Left ventricle myocardium inferior (tissue), 1 donor: Measurements from ENCODE around the gene SMG6. TPM values are rescaled to one million over a fixed set of nuclear protein-coding genes. Genes with fewer than 3 reads are reported as not detected.

Experiments used
- DNase-seq: peaks from one replicate; pipeline ENCODE4 v3.0.0-alpha.2; 2020
- H3K27ac ChIP-seq: fragments of 200-600 bp; replicated peaks from 2 replicates; pipeline ENCODE4 v1.8.0; 2021
- H3K27me3 ChIP-seq: fragments of 200-600 bp; 2 replicates; pipeline ENCODE4 v1.8.0; 2021; ENCODE audit warnings: low read depth
- H3K36me3 ChIP-seq: fragments of 200-600 bp; 2 replicates; pipeline ENCODE4 v1.8.0; 2021
- H3K4me1 ChIP-seq: fragments of 200-600 bp; 2 replicates; pipeline ENCODE4 v1.8.0; 2021
- H3K4me3 ChIP-seq: fragments of 200-600 bp; 2 replicates; pipeline ENCODE4 v1.8.0; 2021; ENCODE audit warnings: mild to moderate bottlenecking, moderate library complexity
- H3K9me3 ChIP-seq: fragments of 200-600 bp; replicated peaks from 2 replicates; pipeline ENCODE4 v1.8.0; 2021
- intact Hi-C: fragments of 100-400 bp; cut with micrococcal nuclease; formaldehyde crosslinking; loops from one replicate; pipeline ENCODE4 v1.11.0; 2022
- total RNA-seq: library from RNA; stranded (reverse); fragmentation: NEBNext Ultra II Directional; extraction: Animal tissue kit (Norgen Biotek cat#: 25700); gene quantifications from one replicate; pipeline ENCODE4 v1.2.1, GENCODE V29; 2021
- TF ChIP-seq, protein P1 (sequence below): fragments of 200-600 bp; IDR thresholded peaks from 2 replicates; pipeline ENCODE4 v1.8.0; 2021; ENCODE audit warnings: antibody characterized with exemption, mild to moderate bottlenecking, borderline replicate concordance
- donor health status: DM: no; HTN: yes; CAD: no; lungs with severe emphysema.

The SMG6 gene
- total RNA-seq, 1 donor from 2014 or later, result 22.1 TPM

DNA sequence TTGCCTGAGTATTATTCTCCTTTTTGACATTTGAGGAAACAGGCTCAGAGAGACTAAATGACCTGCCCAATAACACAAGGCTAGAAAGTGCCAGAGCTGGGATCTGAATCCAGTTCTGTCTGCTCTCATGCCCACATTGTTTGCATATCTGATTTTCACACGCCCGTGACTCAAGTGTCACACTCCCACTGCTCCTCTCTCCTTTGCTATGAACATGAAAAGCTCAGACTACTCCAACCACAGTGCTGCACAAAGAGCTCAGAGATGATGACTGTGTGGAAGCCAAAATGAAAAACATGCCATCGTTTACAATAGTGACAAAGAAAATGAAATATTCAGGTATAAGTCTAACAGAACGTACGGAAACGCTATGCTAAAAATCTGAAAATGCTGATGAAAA is 107.9 kb downstream of the SMG6 start:
- no peak for DNase-seq
- H3K27ac ChIP-seq, result no peak overlapping the region
- TF ChIP-seq, protein P1, sequence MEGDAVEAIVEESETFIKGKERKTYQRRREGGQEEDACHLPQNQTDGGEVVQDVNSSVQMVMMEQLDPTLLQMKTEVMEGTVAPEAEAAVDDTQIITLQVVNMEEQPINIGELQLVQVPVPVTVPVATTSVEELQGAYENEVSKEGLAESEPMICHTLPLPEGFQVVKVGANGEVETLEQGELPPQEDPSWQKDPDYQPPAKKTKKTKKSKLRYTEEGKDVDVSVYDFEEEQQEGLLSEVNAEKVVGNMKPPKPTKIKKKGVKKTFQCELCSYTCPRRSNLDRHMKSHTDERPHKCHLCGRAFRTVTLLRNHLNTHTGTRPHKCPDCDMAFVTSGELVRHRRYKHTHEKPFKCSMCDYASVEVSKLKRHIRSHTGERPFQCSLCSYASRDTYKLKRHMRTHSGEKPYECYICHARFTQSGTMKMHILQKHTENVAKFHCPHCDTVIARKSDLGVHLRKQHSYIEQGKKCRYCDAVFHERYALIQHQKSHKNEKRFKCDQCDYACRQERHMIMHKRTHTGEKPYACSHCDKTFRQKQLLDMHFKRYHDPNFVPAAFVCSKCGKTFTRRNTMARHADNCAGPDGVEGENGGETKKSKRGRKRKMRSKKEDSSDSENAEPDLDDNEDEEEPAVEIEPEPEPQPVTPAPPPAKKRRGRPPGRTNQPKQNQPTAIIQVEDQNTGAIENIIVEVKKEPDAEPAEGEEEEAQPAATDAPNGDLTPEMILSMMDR, result no peak
- H3K9me3 ChIP-seq, result no peaks in the 10 kb centered on the region
- intact Hi-C loops, result no loop called here
- no peaks in the 10 kb centered on the region for H3K36me3 ChIP-seq
- no peak overlapping the region for H3K4me3 ChIP-seq
- no peaks in the 10 kb centered on the region for H3K27me3 ChIP-seq
- H3K4me1 ChIP-seq, result peaks cover 39% of the 10 kb centered on the region

DNA sequence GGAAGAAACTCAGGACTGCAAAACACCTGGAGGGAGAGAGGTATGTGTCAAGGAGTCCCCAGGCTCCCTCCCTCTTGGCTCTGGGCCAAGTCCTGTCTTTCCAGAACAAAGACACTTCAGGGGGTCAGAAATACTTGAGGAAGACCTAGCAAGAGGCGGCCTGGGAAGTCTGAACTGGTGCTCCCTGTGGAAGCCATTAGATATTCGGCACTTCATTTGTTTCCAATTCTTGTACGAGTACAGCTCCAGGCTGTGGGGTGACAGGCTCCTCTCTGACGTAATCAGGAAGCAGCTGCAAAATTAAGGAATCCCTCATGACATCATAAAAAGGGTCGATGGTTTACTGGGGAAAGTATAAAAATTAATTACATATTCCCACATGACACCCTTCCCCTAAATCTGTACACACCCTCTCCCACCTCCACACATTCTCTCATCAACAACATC is 108.7 kb downstream of the SMG6 start:
- Histone ChIP-seq H3K4me3 (no peak overlapping the region), H3K4me1 (peaks cover 47% of the 10 kb centered on the region), H3K9me3 (no peaks in the 10 kb centered on the region), H3K27ac (no peak overlapping the region), H3K27me3 (no peaks in the 10 kb centered on the region), H3K36me3 (no peaks in the 10 kb centered on the region)
- TF ChIP-seq, protein P1, result no peak
- DNase-seq, result no peak
- intact Hi-C loops, result no loop called here

DNA sequence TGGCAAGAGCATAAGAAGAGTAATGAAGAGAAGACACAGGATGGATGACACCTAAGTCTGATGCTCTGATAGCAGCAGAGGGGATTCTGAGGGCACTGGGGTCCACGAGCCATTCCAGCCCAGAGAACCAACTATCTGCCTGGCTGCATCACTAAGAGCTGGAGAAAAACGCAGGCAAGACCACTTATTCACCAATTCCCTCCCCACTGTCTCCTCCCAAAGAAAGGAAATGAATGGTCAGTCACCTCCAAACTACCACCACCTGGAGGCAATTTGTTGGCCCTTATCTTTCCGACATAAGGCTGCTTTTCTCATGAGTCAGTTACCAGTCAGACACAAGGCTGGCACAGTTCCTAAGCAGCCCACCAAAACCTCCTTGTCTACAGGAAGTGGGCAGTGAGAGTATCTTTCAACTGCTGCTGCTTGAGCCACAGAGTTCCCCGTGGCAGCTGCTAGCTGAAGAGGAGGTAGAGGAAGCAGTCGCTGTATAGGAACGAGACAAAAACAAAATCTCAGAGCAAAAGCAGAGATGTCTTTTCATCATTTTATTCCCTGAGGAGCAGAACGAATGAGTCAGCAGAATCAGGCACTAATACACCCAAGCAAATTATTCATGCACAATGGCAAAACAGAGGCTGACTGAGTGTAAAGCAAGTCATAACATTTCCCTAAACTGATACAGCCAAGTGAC is 111.1 kb downstream of the SMG6 start:
- Histone ChIP-seq H3K36me3 (no peaks in the 10 kb centered on the region), H3K4me1 (peaks cover 71% of the 10 kb centered on the region), H3K9me3 (no peaks in the 10 kb centered on the region), H3K27ac (peak overlapping the region; percentile 74), H3K4me3 (no peak overlapping the region), H3K27me3 (no peaks in the 10 kb centered on the region)
- TF ChIP-seq, protein P1, result no peak
- intact Hi-C loops, result no loop called here
- no peak for DNase-seq

DNA sequence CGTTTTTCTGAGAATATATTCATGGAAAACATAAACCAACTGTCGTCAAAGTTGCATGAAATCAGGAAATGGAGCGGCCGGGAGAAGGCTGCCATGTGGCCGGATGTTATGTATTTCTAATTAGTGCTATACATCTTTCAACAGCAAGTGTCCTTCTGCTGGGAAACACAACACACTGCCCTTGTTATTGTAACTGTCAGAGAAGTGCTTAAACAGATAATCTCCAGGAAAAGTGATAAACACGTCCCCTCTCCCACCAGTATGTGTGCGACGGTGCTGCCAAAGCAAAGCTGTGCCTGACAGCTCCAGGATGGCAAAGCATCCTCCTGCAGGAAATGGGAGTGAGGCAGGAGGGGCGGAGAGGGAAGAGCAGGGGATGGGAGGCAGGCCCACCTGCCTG is 111.8 kb downstream of the SMG6 start:
- Histone ChIP-seq H3K9me3 (no peaks in the 10 kb centered on the region), H3K27ac (peak overlapping the region; percentile 74), H3K27me3 (no peaks in the 10 kb centered on the region), H3K4me1 (peaks cover 71% of the 10 kb centered on the region), H3K36me3 (peaks cover 2% of the 10 kb centered on the region), H3K4me3 (no peak overlapping the region)
- intact Hi-C loops, result no loop called here
- no peak for DNase-seq
- TF ChIP-seq, protein P1, result no peak

DNA sequence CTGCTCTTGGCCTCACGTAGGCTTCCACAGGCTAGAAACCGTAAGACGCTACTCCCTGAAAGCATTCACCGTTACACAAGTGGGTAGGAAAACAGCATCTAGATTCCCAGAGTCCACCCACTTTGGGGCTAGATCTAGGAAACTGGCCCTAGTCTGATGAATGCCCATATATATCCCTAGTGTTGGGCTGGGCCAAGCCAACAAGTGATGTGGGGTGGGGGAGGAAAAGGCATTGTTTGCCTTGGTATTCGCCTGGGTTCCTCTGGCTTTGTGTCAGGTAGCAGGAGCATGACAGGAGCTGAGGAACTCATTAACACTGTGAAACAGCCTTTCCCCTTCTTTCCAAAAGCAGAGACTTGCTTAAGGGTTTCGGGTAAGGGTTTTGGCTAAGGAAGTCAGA is 112.4 kb downstream of the SMG6 start:
- no peak overlapping the region for H3K4me3 ChIP-seq
- H3K36me3 ChIP-seq, result peaks cover 8% of the 10 kb centered on the region
- H3K4me1 ChIP-seq, result peaks cover 71% of the 10 kb centered on the region
- peak overlapping the region; percentile 74 for H3K27ac ChIP-seq
- intact Hi-C loops, result no loop called here
- no peaks in the 10 kb centered on the region for H3K9me3 ChIP-seq
- no peaks in the 10 kb centered on the region for H3K27me3 ChIP-seq
- no peak for DNase-seq
- TF ChIP-seq, protein P1, result no peak
